ENCODE results near the gene ISY1.

DNA sequence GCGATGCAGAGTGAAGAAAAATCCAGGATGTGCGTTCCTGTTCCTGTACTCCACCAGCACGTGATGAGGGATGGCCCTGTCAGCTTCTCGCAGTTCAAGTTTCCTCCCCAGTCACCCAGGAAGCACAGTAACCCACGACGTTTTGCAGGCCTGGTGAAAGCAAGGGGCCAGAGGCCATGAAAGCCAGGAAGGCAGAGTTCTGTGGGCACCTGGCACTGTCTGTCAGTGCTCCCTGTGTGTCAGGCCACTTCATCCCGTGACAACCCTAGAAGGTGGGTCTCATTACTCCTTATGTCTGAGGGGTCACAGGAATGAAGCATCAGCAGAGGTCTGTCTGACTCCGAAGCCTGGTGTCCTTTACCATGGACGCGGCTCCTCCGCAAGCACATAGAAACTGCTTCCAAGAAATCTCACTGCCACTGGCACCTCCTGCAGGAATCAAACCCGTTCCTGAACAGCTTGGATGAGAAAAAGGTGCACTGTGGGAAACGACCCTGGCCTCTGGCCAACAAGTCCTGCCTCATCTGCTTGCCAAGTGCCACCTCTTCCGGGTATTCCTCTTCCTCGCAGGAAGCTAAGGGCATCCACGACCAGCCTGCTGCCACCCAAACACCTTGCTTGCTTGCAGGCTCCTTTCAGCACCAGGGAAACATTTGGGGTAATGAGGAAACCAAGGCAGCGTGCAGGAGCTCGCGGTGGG is 53.8 kb downstream of the ISY1 start:
- TF ChIP-seq, protein P1, sequence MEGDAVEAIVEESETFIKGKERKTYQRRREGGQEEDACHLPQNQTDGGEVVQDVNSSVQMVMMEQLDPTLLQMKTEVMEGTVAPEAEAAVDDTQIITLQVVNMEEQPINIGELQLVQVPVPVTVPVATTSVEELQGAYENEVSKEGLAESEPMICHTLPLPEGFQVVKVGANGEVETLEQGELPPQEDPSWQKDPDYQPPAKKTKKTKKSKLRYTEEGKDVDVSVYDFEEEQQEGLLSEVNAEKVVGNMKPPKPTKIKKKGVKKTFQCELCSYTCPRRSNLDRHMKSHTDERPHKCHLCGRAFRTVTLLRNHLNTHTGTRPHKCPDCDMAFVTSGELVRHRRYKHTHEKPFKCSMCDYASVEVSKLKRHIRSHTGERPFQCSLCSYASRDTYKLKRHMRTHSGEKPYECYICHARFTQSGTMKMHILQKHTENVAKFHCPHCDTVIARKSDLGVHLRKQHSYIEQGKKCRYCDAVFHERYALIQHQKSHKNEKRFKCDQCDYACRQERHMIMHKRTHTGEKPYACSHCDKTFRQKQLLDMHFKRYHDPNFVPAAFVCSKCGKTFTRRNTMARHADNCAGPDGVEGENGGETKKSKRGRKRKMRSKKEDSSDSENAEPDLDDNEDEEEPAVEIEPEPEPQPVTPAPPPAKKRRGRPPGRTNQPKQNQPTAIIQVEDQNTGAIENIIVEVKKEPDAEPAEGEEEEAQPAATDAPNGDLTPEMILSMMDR (conservative IDR thresholded peaks at IDR 0.05; ENCODE audit: low read depth, low read length): no peak
- TF ChIP-seq POLR2A (IDR thresholded peaks at IDR 0.05; ENCODE audit: low read depth, low read length) (no peak), RAD21 (IDR thresholded peaks at IDR 0.05; ENCODE audit: low read length) (no peak), CEBPB (IDR thresholded peaks at IDR 0.05; ENCODE audit: low read depth, low read length) (no peak), NFE2L2 (IDR thresholded peaks at IDR 0.05; ENCODE audit: low read depth, low read length) (no peak), MXI1 (IDR thresholded peaks at IDR 0.05; ENCODE audit: borderline replicate concordance, low read depth, low read length) (no peak), RFX5 (IDR thresholded peaks at IDR 0.05; ENCODE audit: low read depth, low read length) (no peak)
- TF ChIP-seq, protein P2, sequence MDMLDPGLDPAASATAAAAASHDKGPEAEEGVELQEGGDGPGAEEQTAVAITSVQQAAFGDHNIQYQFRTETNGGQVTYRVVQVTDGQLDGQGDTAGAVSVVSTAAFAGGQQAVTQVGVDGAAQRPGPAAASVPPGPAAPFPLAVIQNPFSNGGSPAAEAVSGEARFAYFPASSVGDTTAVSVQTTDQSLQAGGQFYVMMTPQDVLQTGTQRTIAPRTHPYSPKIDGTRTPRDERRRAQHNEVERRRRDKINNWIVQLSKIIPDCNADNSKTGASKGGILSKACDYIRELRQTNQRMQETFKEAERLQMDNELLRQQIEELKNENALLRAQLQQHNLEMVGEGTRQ (IDR thresholded peaks at IDR 0.05; ENCODE audit: low read depth, low read length): no peak
